ENCODE results near the gene PLAC8. TPM values are rescaled to one million over a fixed set of nuclear protein-coding genes. Genes with fewer than 3 reads are reported as not detected.

The PLAC8 gene
- total and polyA plus RNA-seq, 2 of the 13 experiments (the other 11 are each of a cell fraction or from before 2014, with no cell fraction given), result 3.0 to 174 TPM

DNA sequence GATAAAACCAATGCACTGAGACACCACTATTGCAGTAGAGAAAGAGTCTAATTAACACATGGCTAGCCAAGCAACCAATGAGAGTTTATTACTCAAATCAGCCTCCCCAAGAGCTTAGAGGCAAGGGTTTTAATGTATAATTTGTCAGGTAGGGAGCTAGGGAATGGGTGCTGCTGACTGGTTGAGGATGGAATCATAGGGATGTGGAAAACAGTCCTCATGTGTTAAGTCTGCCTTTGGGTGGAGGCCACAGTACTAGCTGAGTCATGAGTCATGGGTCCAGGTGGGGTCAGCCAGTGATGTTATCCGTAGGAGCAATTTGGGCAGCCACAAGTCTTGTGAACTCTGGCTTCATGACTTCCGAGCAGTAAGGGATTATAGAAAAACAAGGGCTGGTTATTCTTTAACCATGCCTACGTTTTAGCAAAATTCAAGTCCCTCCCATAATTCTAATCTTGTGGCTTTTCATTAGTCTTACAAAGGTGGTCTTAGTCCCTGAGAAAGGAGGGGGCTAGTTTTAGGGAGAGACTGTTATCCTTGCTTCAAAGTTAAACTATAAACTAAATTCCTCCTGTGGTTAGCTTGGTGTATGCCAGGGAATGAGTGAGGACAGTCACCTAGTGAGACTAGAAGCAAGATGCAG, 25.1 kb upstream of the PLAC8 start (continued):
- TF ChIP-seq MIER3 (CRISPR knock-in tag; IDR thresholded peaks at IDR 0.05; ENCODE audit: borderline replicate concordance), result peak; percentile 56; the same call in 1 of the 2 replicates
- peak; percentile 96 for TF ChIP-seq FOSL2 (CRISPR knock-in tag; IDR thresholded peaks at IDR 0.05)
- TF ChIP-seq ZNF350 (CRISPR knock-in tag; IDR thresholded peaks at IDR 0.05; ENCODE audit: borderline replicate concordance, low read depth), result peak; percentile 21; the same call in 1 of the 2 replicates
- TF ChIP-seq HNF4A (CRISPR knock-in tag; IDR thresholded peaks at IDR 0.05), result peak; percentile 65
- no peak for TF ChIP-seq ZNF160 (CRISPR knock-in tag; IDR thresholded peaks at IDR 0.05)
- TF ChIP-seq, protein P1, sequence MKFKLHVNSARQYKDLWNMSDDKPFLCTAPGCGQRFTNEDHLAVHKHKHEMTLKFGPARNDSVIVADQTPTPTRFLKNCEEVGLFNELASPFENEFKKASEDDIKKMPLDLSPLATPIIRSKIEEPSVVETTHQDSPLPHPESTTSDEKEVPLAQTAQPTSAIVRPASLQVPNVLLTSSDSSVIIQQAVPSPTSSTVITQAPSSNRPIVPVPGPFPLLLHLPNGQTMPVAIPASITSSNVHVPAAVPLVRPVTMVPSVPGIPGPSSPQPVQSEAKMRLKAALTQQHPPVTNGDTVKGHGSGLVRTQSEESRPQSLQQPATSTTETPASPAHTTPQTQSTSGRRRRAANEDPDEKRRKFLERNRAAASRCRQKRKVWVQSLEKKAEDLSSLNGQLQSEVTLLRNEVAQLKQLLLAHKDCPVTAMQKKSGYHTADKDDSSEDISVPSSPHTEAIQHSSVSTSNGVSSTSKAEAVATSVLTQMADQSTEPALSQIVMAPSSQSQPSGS (CRISPR knock-in tag; IDR thresholded peaks at IDR 0.05), result 0 out of 2 replicates have a peak, but pooled peaks have one; percentile 31
- no peak for TF ChIP-seq ZNF383 (CRISPR knock-in tag; IDR thresholded peaks at IDR 0.05; ENCODE audit: borderline replicate concordance)
- peak; percentile 76 for TF ChIP-seq RXRB (CRISPR knock-in tag; IDR thresholded peaks at IDR 0.05; ENCODE audit: borderline replicate concordance)
- TF ChIP-seq LCORL (IDR thresholded peaks at IDR 0.05), result peak; percentile 63; the same call in 1 of the 2 replicates
- TF ChIP-seq LCORL (CRISPR knock-in tag; IDR thresholded peaks at IDR 0.05), result peak; percentile 45; the same call in 1 of the 2 replicates
- peak in 1 of 2 experiments; percentile 55; a peak in 1 of 4 replicates for TF ChIP-seq NR2F1 (CRISPR knock-in tag; IDR thresholded peaks at IDR 0.05)
- TF ChIP-seq, protein P2, sequence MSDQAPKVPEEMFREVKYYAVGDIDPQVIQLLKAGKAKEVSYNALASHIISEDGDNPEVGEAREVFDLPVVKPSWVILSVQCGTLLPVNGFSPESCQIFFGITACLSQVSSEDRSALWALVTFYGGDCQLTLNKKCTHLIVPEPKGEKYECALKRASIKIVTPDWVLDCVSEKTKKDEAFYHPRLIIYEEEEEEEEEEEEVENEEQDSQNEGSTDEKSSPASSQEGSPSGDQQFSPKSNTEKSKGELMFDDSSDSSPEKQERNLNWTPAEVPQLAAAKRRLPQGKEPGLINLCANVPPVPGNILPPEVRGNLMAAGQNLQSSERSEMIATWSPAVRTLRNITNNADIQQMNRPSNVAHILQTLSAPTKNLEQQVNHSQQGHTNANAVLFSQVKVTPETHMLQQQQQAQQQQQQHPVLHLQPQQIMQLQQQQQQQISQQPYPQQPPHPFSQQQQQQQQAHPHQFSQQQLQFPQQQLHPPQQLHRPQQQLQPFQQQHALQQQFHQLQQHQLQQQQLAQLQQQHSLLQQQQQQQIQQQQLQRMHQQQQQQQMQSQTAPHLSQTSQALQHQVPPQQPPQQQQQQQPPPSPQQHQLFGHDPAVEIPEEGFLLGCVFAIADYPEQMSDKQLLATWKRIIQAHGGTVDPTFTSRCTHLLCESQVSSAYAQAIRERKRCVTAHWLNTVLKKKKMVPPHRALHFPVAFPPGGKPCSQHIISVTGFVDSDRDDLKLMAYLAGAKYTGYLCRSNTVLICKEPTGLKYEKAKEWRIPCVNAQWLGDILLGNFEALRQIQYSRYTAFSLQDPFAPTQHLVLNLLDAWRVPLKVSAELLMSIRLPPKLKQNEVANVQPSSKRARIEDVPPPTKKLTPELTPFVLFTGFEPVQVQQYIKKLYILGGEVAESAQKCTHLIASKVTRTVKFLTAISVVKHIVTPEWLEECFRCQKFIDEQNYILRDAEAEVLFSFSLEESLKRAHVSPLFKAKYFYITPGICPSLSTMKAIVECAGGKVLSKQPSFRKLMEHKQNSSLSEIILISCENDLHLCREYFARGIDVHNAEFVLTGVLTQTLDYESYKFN (CRISPR knock-in tag; conservative IDR thresholded peaks at IDR 0.05), result peak; percentile 71
- TF ChIP-seq, protein P3, sequence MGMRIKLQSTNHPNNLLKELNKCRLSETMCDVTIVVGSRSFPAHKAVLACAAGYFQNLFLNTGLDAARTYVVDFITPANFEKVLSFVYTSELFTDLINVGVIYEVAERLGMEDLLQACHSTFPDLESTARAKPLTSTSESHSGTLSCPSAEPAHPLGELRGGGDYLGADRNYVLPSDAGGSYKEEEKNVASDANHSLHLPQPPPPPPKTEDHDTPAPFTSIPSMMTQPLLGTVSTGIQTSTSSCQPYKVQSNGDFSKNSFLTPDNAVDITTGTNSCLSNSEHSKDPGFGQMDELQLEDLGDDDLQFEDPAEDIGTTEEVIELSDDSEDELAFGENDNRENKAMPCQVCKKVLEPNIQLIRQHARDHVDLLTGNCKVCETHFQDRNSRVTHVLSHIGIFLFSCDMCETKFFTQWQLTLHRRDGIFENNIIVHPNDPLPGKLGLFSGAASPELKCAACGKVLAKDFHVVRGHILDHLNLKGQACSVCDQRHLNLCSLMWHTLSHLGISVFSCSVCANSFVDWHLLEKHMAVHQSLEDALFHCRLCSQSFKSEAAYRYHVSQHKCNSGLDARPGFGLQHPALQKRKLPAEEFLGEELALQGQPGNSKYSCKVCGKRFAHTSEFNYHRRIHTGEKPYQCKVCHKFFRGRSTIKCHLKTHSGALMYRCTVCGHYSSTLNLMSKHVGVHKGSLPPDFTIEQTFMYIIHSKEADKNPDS (CRISPR knock-in tag; IDR thresholded peaks at IDR 0.05), result no peak
- peak; percentile 53; the same call in 1 of the 2 replicates for TF ChIP-seq RXRA (CRISPR knock-in tag; IDR thresholded peaks at IDR 0.05)
- TF ChIP-seq MAFK (conservative IDR thresholded peaks at IDR 0.05 in 1 of 2, IDR thresholded peaks at IDR 0.05 in 1 of 2; ENCODE audit: low read length in 2 of 2), result peak; percentile 45 to 51
- TF ChIP-seq NCOA2 (CRISPR knock-in tag; IDR thresholded peaks at IDR 0.05), result peak; percentile 66
- TF ChIP-seq, protein P4, sequence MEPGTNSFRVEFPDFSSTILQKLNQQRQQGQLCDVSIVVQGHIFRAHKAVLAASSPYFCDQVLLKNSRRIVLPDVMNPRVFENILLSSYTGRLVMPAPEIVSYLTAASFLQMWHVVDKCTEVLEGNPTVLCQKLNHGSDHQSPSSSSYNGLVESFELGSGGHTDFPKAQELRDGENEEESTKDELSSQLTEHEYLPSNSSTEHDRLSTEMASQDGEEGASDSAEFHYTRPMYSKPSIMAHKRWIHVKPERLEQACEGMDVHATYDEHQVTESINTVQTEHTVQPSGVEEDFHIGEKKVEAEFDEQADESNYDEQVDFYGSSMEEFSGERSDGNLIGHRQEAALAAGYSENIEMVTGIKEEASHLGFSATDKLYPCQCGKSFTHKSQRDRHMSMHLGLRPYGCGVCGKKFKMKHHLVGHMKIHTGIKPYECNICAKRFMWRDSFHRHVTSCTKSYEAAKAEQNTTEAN (CRISPR knock-in tag; conservative IDR thresholded peaks at IDR 0.05), result 0 out of 2 replicates have a peak, but pooled peaks have one; percentile 29
- peak; percentile 64; the same call in 1 of the 2 replicates for TF ChIP-seq JUND (CRISPR knock-in tag; IDR thresholded peaks at IDR 0.05)

Measured in HepG2 (cell line).